Right atrium auricular region (tissue), 2 donors: Measurements from ENCODE around the gene MCRS1. TPM values are rescaled to one million over a fixed set of nuclear protein-coding genes. Genes with fewer than 3 reads are reported as not detected.
"Not testable (repeated sequence)": the region's sequence is repeated elsewhere in the genome, so short reads cannot be mapped to it uniquely, and the experiment has no call there.

Source experiments
- DNase-seq: peaks from one replicate; pipeline ENCODE4 v3.0.0-alpha.2; 2019; ENCODE audit warnings: low spot score
- H3K27ac ChIP-seq, 2 donors: fragments of 200-600 bp; sonication (generic); 1 replicate in 1 of 2; 2 replicates in 1 of 2; pipeline ENCODE4 v1.5.1; 2016 to 2019
- H3K27me3 ChIP-seq, 2 donors: fragments of 200-600 bp; sonication (generic); one replicate each; pipeline versions ENCODE4 v1.5.1 to v1.6.0; 2017 to 2019
- H3K36me3 ChIP-seq: fragments of 200-600 bp; sonication (generic); one replicate; pipeline ENCODE4 v1.5.1; 2016
- H3K4me1 ChIP-seq, 2 donors: fragments of 200-600 bp; sonication (generic); one replicate each; pipeline versions ENCODE4 v1.5.1 to v1.6.0; 2017 to 2019
- H3K4me3 ChIP-seq, 2 donors: fragments of 200-600 bp; sonication (generic); 1 replicate in 1 of 2; 2 replicates in 1 of 2; pipeline ENCODE4 v1.5.1; 2017 to 2019; ENCODE audit warnings: mild to moderate bottlenecking in 1 of 2, moderate library complexity in 1 of 2
- H3K9me3 ChIP-seq, 2 donors: fragments of 200-600 bp; sonication (generic); one replicate each; pipeline ENCODE4 v1.5.1; 2019
- total RNA-seq, 2 donors: library from RNA; depleted of rRNA; stranded (reverse); fragments of >200 nt; gene quantifications; one replicate each; pipeline ENCODE4 v1.1.0, GENCODE V29; 2016
- TF ChIP-seq, protein P1 (sequence below), 2 donors: fragments of 200-600 bp; sonication (generic); IDR thresholded peaks; one replicate each; pipeline ENCODE4 v1.5.1; 2019; ENCODE audit warnings: antibody characterized with exemption in 2 of 2

MCRS1 gene
- total RNA-seq, 2 donors from 2014 or later, result 81.8 to 82.8 TPM

DNA sequence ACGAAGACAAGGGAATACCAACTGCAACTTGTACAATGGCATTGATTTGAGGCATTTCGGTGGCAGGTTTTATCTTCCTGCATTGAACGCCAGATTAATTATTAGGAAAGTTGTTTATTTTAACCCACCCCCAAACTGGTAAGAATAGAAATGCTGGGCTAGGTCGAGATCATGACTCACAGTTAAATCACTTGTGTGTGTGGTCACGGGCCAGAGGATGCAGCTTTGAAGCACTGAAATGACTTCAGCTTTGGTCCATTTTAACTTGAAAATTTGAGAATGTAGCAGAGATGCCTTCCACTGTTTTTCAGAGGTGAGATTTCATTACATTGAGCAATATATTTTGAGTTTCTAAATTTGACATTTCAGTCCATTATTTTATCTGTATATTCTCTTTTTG is 52.7 kb downstream of the MCRS1 start:
- TF ChIP-seq, protein P1, sequence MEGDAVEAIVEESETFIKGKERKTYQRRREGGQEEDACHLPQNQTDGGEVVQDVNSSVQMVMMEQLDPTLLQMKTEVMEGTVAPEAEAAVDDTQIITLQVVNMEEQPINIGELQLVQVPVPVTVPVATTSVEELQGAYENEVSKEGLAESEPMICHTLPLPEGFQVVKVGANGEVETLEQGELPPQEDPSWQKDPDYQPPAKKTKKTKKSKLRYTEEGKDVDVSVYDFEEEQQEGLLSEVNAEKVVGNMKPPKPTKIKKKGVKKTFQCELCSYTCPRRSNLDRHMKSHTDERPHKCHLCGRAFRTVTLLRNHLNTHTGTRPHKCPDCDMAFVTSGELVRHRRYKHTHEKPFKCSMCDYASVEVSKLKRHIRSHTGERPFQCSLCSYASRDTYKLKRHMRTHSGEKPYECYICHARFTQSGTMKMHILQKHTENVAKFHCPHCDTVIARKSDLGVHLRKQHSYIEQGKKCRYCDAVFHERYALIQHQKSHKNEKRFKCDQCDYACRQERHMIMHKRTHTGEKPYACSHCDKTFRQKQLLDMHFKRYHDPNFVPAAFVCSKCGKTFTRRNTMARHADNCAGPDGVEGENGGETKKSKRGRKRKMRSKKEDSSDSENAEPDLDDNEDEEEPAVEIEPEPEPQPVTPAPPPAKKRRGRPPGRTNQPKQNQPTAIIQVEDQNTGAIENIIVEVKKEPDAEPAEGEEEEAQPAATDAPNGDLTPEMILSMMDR (IDR thresholded peaks at IDR 0.05), result no peak
- Histone ChIP-seq H3K9me3 (no peaks in the 10 kb centered on the region), H3K4me3 (no peak overlapping the region), H3K27ac (no peak overlapping the region), H3K27me3 (no peaks in the 10 kb centered on the region), H3K4me1 (no peaks in the 10 kb centered on the region), H3K36me3 (no peaks in the 10 kb centered on the region)
- DNase-seq, result no peak

DNA sequence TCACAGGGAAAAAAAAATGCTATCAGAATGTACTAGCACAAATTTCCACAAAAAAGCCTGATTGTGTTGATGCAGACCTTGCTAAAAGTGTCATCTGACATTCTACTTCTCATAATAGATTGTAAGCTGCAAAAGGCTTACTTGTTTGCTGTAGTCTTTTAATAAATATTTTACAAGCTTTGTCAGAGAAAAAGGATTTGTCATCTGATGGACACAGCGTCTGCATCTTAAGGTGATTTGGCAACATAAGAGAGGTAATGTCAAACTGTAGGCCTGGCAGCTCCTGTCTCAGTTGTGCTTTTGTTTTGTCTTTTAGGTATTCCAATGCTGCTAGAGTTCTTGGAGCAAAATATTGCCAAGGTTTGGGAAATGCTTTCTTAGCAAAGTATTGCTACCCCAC is 55.4 kb downstream of the MCRS1 start:
- no peak for DNase-seq
- TF ChIP-seq, protein P1 (IDR thresholded peaks at IDR 0.05), result no peak
- no peaks in the 10 kb centered on the region for H3K27me3 ChIP-seq
- H3K4me1 ChIP-seq, result no peaks in the 10 kb centered on the region
- H3K27ac ChIP-seq, result no peak overlapping the region
- H3K4me3 ChIP-seq, result no peak overlapping the region
- no peaks in the 10 kb centered on the region for H3K36me3 ChIP-seq
- no peaks in the 10 kb centered on the region for H3K9me3 ChIP-seq

DNA sequence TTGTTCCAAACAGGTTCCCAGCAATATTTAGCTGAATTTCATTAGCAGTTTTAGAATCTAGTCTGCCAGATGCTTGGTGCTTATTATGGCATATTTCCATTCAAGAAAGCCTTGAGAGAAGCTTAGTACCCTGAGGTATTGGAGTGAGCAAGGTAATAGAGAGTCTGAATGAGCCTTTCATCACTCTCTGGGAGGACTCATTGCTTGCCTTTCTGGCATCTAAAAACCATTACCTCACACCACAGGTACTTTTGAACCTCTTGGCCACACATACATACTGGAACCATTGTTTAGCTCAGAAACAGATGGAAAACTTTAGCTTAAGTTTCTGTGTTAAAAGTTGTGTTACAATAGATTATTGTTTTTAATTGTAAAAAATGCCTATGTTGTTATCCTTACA is 56.5 kb downstream of the MCRS1 start:
- no peaks in the 10 kb centered on the region for H3K9me3 ChIP-seq
- H3K4me1 ChIP-seq, result no peaks in the 10 kb centered on the region
- no peaks in the 10 kb centered on the region for H3K27me3 ChIP-seq
- no peak overlapping the region for H3K27ac ChIP-seq
- no peak for DNase-seq
- no peak overlapping the region for H3K4me3 ChIP-seq
- no peaks in the 10 kb centered on the region for H3K36me3 ChIP-seq
- TF ChIP-seq, protein P1 (IDR thresholded peaks at IDR 0.05), result no peak

GRCh38 chr12:49509681-49510080 is 58.3 kb downstream of the MCRS1 start:
- not testable (repeated sequence) for DNase-seq, H3K27me3 ChIP-seq, H3K4me3 ChIP-seq, H3K9me3 ChIP-seq, H3K4me1 ChIP-seq, H3K27ac ChIP-seq, H3K36me3 ChIP-seq

Other genes with a start within 250 kb of the MCRS1 start
- under 1 TPM in 1 of 2 donors, not detected in 1; 0.48 TPM for gene TROAP, start 244.9 kb downstream of the MCRS1 start, total RNA-seq
- not detected for gene C1QL4, start 231.0 kb downstream of the MCRS1 start, total RNA-seq
- gene DNAJC22, start 221.3 kb downstream of the MCRS1 start, total RNA-seq, result 1 to 10 TPM in 1 of 2 donors, under 1 TPM in 1; 0.93 to 1.2 TPM
- 1 to 10 TPM; 4.6 to 7.6 TPM for gene SPATS2, start 200.7 kb downstream of the MCRS1 start, total RNA-seq
- 1 to 10 TPM in 1 of 2 donors, under 1 TPM in 1; 0.19 to 1.0 TPM for gene KCNH3, start 29.1 kb downstream of the MCRS1 start, total RNA-seq
- gene FAM186B, start 37.5 kb upstream of the MCRS1 start, total RNA-seq, result under 1 TPM in 1 of 2 donors, not detected in 1; 0.28 TPM
- gene PRPF40B, start 55.4 kb upstream of the MCRS1 start, total RNA-seq, result 10 to 100 TPM; 14.9 to 16.0 TPM
- 10 to 100 TPM in 1 of 2 donors, 1 to 10 TPM in 1; 9.0 to 19.7 TPM for gene FMNL3, start 139.3 kb upstream of the MCRS1 start, total RNA-seq
- gene TMBIM6, start 173.4 kb upstream of the MCRS1 start, total RNA-seq, result 100 to 1,000 TPM; 196 to 248 TPM